Transverse colon (tissue), 4 donors: Measurements from ENCODE around the gene ZNF581. TPM values are rescaled to one million over a fixed set of nuclear protein-coding genes. Genes with fewer than 3 reads are reported as not detected.

Experiments used
- DNase-seq: peaks from one replicate; pipeline ENCODE4 v3.0.0-alpha.2; 2019
- H3K27ac ChIP-seq, 4 donors: fragments of 200-600 bp; sonication (generic); 2 replicates each; pipeline ENCODE4 v1.5.1; 2016 to 2018; ENCODE audit warnings: inconsistent platforms in 4 of 4
- H3K27me3 ChIP-seq: fragments of 200-600 bp; sonication (generic); 2 replicates; pipeline ENCODE4 v1.5.1; 2017; ENCODE audit warnings: inconsistent platforms
- H3K36me3 ChIP-seq, 4 donors: fragments of 200-600 bp; sonication (generic); 2 replicates each; pipeline ENCODE4 v1.5.1; 2017 to 2019; ENCODE audit warnings: inconsistent platforms in 4 of 4
- H3K4me1 ChIP-seq, 4 donors: fragments of 200-600 bp; sonication (generic); 2 replicates each; pipeline ENCODE4 v1.5.1; 2017 to 2020; ENCODE audit warnings: inconsistent platforms in 4 of 4
- H3K4me3 ChIP-seq, 4 donors: fragments of 200-600 bp; sonication (generic); 1 replicate in 1 of 4; 2 replicates in 3 of 4; pipeline versions ENCODE4 v1.5.1 to v1.6.1; 2017 to 2019; ENCODE audit warnings: inconsistent platforms in 4 of 4
- H3K9me3 ChIP-seq, 2 donors: fragments of 200-600 bp; sonication (generic); 2 replicates each; pipeline ENCODE4 v1.5.1; 2017 to 2019; ENCODE audit warnings: inconsistent platforms in 2 of 2
- CTCF ChIP-seq, 5 experiments: fragments of 200-600 bp in 3 of 5; fragments of 450-650 bp in 2 of 5; sonication (generic) in 3 of 5; IDR thresholded peaks; 1 replicate in 2 of 5; 2 replicates in 3 of 5; pipeline ENCODE4 v1.5.1; 2016 to 2017; ENCODE audit warnings: antibody characterized with exemption in 5 of 5, inconsistent platforms in 3 of 5, mild to moderate bottlenecking in 2 of 5, moderate library complexity in 1 of 5
- EP300 ChIP-seq: sonication (generic); formaldehyde crosslinking; IDR thresholded peaks from one replicate; pipeline ENCODE4 v1.6.1; 2017; ENCODE audit warnings: antibody characterized with exemption, low read depth
- POLR2A ChIP-seq: fragments of 450-650 bp; IDR thresholded peaks from one replicate; pipeline ENCODE4 v1.6.1; 2016; ENCODE audit warnings: antibody characterized with exemption, mild to moderate bottlenecking, moderate library complexity
- POLR2AphosphoS5 ChIP-seq, 3 donors: sonication (generic); formaldehyde crosslinking; IDR thresholded peaks; one replicate each; pipeline ENCODE4 v1.6.1; 2016; ENCODE audit warnings: antibody characterized with exemption in 3 of 3
- WGBS, 2 donors: methylation state at CpG; one replicate each; pipeline ENCODE4 v1.1.5; 2018; ENCODE audit warnings: low coverage in 1 of 2; 5-methylcytosine and 5-hydroxymethylcytosine counted together
- in situ Hi-C, 4 donors: fragments of 200-750 bp; cut with MboI; loops; one replicate each; pipeline versions ENCODE4 v1.15.0 to v1.15.1; 2017; ENCODE audit warnings: low sequenced_read_pairs in 3 of 4, low pct_ligation_motif_present in 1 of 4, low pct_unique_long_range_greater_than_20kb in 1 of 4
- intact Hi-C: fragments of 100-400 bp; cut with DNase I; formaldehyde crosslinking; loops from one replicate; pipeline ENCODE4 v1.15.1; 2023; ENCODE audit warnings: low total_unique reads
- total RNA-seq, 4 donors: library from RNA; depleted of rRNA; stranded (reverse); fragments of >200 nt; gene quantifications; one replicate each; pipeline ENCODE4 v1.1.0, GENCODE V29; 2016

Gene ZNF581
- total RNA-seq, 4 donors from 2014 or later = 4.1 to 19.7 (median 10.0) TPM

GRCh38 chr19:55690769-55691545, 47.5 kb downstream of the ZNF581 start:
- 91% methylated on average over 31 of the region's 31 CpGs; no CpG with 5 or more reads in 1 of the 2 donors for WGBS, 2 donors

GRCh38 chr19:55691561-55692481, 48.4 kb downstream of the ZNF581 start:
- intact Hi-C loops = no loop called here
- H3K4me3 ChIP-seq = no peak overlapping the region
- peaks cover 12 to 27% (median 23%) of the 10 kb centered on the region in 4 donors for H3K4me1 ChIP-seq
- H3K27me3 ChIP-seq = no peaks in the 10 kb centered on the region
- in situ Hi-C loops = no loop called here
- WGBS, 2 donors = 68 to 95% methylated on average over 5 to 29 of the region's 31 CpGs
- peaks cover 0 to 47% (median 18%) of the 10 kb centered on the region in 4 donors for H3K36me3 ChIP-seq
- TF ChIP-seq CTCF (IDR thresholded peaks at IDR 0.05) (no peak), EP300 (no peak), POLR2A (no peak), POLR2AphosphoS5 (IDR thresholded peaks at IDR 0.05) (no peak)
- DNase-seq = no peak
- no peak overlapping the region for H3K27ac ChIP-seq
- no peaks in the 10 kb centered on the region for H3K9me3 ChIP-seq

More at GRCh38 chr19:55690769-55691545, 47.5 kb downstream of the ZNF581 start:
- no peak for TF ChIP-seq CTCF (IDR thresholded peaks at IDR 0.05)
- no peak for TF ChIP-seq POLR2AphosphoS5 (IDR thresholded peaks at IDR 0.05)
- no peak for TF ChIP-seq EP300
- Histone ChIP-seq H3K9me3 (no peaks in the 10 kb centered on the region), H3K4me3 (no peak overlapping the region), H3K27ac (no peak overlapping the region), H3K4me1 (peaks cover 12 to 35% (median 32%) of the 10 kb centered on the region in 4 donors), H3K27me3 (no peaks in the 10 kb centered on the region), H3K36me3 (peaks cover 0 to 47% (median 14%) of the 10 kb centered on the region in 4 donors)
- in situ Hi-C loops = no loop called here
- DNase-seq = no peak
- intact Hi-C loops = no loop called here

- Histone ChIP-seq H3K9me3 (no peaks in the 10 kb centered on the region), H3K4me3 (no peak overlapping the region), H3K27me3 (no peaks in the 10 kb centered on the region), H3K36me3 (peaks cover 0 to 47% (median 19%) of the 10 kb centered on the region in 4 donors), H3K4me1 (peaks cover 8 to 18% (median 15%) of the 10 kb centered on the region in 4 donors), H3K27ac (no peak overlapping the region)
- intact Hi-C loops = no loop called here
- TF ChIP-seq EP300 (no peak), POLR2AphosphoS5 (IDR thresholded peaks at IDR 0.05) (no peak), POLR2A (no peak), CTCF (IDR thresholded peaks at IDR 0.05) (no peak)
- 90 to 95% methylated on average over 8 to 19 of the region's 19 CpGs for WGBS, 2 donors
- in situ Hi-C loops = no loop called here
- no peak for DNase-seq
Observed at GRCh38 chr19:55692681-55693081, 49.2 kb downstream of the ZNF581 start.

- Histone ChIP-seq H3K4me1 (peaks cover under 1 to 10% (median 7%) of the 10 kb centered on the region in 4 donors), H3K4me3 (no peak overlapping the region), H3K27ac (peak overlapping the region in 1 of 4 donors; percentile 35), H3K36me3 (peaks cover 0 to 47% (median 19%) of the 10 kb centered on the region in 4 donors), H3K9me3 (no peaks in the 10 kb centered on the region), H3K27me3 (no peaks in the 10 kb centered on the region)
- WGBS, 2 donors = 96 to 100% methylated on average over 2 to 20 of the region's 20 CpGs
- TF ChIP-seq POLR2AphosphoS5 (IDR thresholded peaks at IDR 0.05) (no peak), CTCF (IDR thresholded peaks at IDR 0.05) (no peak), EP300 (no peak), POLR2A (no peak)
- no peak for DNase-seq
- intact Hi-C loops = no loop called here
- in situ Hi-C loops = no loop called here
Observed at GRCh38 chr19:55693336-55693974, 50.0 kb downstream of the ZNF581 start.
